ENCODE results near the gene OCLN. TPM values are rescaled to one million over a fixed set of nuclear protein-coding genes. Genes with fewer than 3 reads are reported as not detected.
"Not testable (repeated sequence)": the region's sequence is repeated elsewhere in the genome, so short reads cannot be mapped to it uniquely, and the experiment has no call there.

Gene OCLN
- total and polyA plus RNA-seq, 2 experiments from 2014 or later, result 14.3 to 61.6 TPM

- Mint-ChIP-seq H3K27ac (peak overlapping the region; percentile 37; the same call in 1 of the 2 replicates), H3K4me1 (peaks cover 25% of the 10 kb centered on the region), H3K4me3 (no peak overlapping the region), H3K9me3 (no peaks in the 10 kb centered on the region), H3K36me3 (ENCODE audit: low read depth) (peaks cover 8% of the 10 kb centered on the region), H3K27me3 (ENCODE audit: insufficient read depth, low read depth, poor library complexity) (no peaks in the 10 kb centered on the region)
- Histone ChIP-seq H3K27me3 (ENCODE audit: insufficient read depth) (no peaks in the 10 kb centered on the region), H3K4me2 (no peak overlapping the region), H2AFZ (no peak overlapping the region), H4K20me1 (replicated peaks; ENCODE audit: insufficient read depth) (0 out of 2 replicates have a peak, but pooled peaks cover 5% of the 10 kb centered on the region), H3K27ac (ENCODE audit: low read depth) (0 out of 2 replicates have a peak overlapping the region, but pooled peaks have one; percentile 22), H3F3A (replicated peaks; ENCODE audit: low read depth) (no peaks in the 10 kb centered on the region), H3K4me1 (ENCODE audit: insufficient read depth) (peaks cover 6% of the 10 kb centered on the region), H3K9me2 (ENCODE audit: insufficient read depth) (no peaks in the 10 kb centered on the region), H3K36me3 (ENCODE audit: insufficient read depth) (no peaks in the 10 kb centered on the region), H3K4me3 (no peak overlapping the region), H3K79me2 (replicated peaks; ENCODE audit: insufficient read depth) (peaks cover 3% of the 10 kb centered on the region; the same call in 1 of the 2 replicates)
- ATAC-seq (peak; percentile 20; the same call in 1 of the 3 replicates), DNase-seq (ENCODE audit: low spot score) (no peak)
- TF ChIP-seq CTCF (conservative IDR thresholded peaks at IDR 0.05; ENCODE audit: low read depth in 2 of 2) (no peak), EZH2phosphoT487 (IDR thresholded peaks at IDR 0.05; ENCODE audit: unreplicated experiment) (no peak), POLR2AphosphoS5 (IDR thresholded peaks at IDR 0.05; ENCODE audit: low read depth) (no peak), STAT1 (IDR thresholded peaks at IDR 0.05; ENCODE audit: unreplicated experiment) (no peak), ZNF114 (CRISPR knock-in tag; IDR thresholded peaks at IDR 0.05) (no peak), NANOG (IDR thresholded peaks at IDR 0.05; ENCODE audit: borderline replicate concordance) (no peak), ZNF331 (CRISPR knock-in tag; IDR thresholded peaks at IDR 0.05; ENCODE audit: low read depth) (no peak), JUNB (IDR thresholded peaks at IDR 0.05; ENCODE audit: unreplicated experiment) (no peak)
Observed at GRCh38 chr5:69531406-69531801, 38.8 kb downstream of the OCLN start.

GRCh38 chr5:69537911-69538310 lies 45.3 kb downstream of the OCLN start:
- not testable (repeated sequence) for H3F3A ChIP-seq (replicated peaks; ENCODE audit: low read depth); H3K4me1 Mint-ChIP-seq; H3K4me1 ChIP-seq (ENCODE audit: insufficient read depth); H3K4me3 ChIP-seq; H2AFZ ChIP-seq; H3K4me2 ChIP-seq; H3K36me3 ChIP-seq (ENCODE audit: insufficient read depth); H3K9me2 ChIP-seq (ENCODE audit: insufficient read depth); H3K27me3 ChIP-seq (ENCODE audit: insufficient read depth); H3K36me3 Mint-ChIP-seq (ENCODE audit: low read depth); H4K20me1 ChIP-seq (replicated peaks; ENCODE audit: insufficient read depth); ATAC-seq; DNase-seq (ENCODE audit: low spot score); H3K27ac Mint-ChIP-seq; H3K9me3 Mint-ChIP-seq; H3K27ac ChIP-seq (ENCODE audit: low read depth); H3K4me3 Mint-ChIP-seq; H3K79me2 ChIP-seq (replicated peaks; ENCODE audit: insufficient read depth); H3K27me3 Mint-ChIP-seq (ENCODE audit: insufficient read depth, low read depth, poor library complexity)

- H3K4me2 ChIP-seq; H3K4me1 Mint-ChIP-seq; H4K20me1 ChIP-seq (replicated peaks; ENCODE audit: insufficient read depth); H3K4me3 Mint-ChIP-seq; H3K9me3 Mint-ChIP-seq; H3K79me2 ChIP-seq (replicated peaks; ENCODE audit: insufficient read depth); H3K36me3 ChIP-seq (ENCODE audit: insufficient read depth); H3K4me1 ChIP-seq (ENCODE audit: insufficient read depth); H3K27me3 ChIP-seq (ENCODE audit: insufficient read depth); H2AFZ ChIP-seq; H3K4me3 ChIP-seq; ATAC-seq; H3K27ac ChIP-seq (ENCODE audit: low read depth); DNase-seq (ENCODE audit: low spot score); H3F3A ChIP-seq (replicated peaks; ENCODE audit: low read depth); H3K9me2 ChIP-seq (ENCODE audit: insufficient read depth); H3K27me3 Mint-ChIP-seq (ENCODE audit: insufficient read depth, low read depth, poor library complexity); H3K36me3 Mint-ChIP-seq (ENCODE audit: low read depth); H3K27ac Mint-ChIP-seq: not testable (repeated sequence)
Observed at GRCh38 chr5:69538735-69539134, 46.1 kb downstream of the OCLN start.

DNA sequence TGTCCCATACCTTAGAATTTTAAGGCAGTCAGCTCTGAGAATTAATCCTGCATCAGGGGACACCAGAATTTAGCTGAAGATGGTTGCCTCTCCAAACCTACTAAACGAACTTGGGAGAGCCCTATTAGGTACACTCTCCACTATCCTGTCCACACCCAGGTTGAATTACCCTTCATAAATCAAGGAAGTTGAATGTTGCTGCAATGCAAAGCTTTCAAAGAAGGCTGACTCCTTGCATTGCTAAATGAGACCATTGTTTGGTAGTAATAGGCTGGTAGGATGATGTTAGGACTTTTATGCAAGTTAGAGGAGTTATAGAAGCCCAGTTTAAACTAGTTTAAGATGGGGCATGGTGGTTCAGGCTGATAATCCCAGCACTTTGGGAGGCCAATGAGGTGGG lies 48.8 kb downstream of the OCLN start:
- H3F3A ChIP-seq (replicated peaks; ENCODE audit: low read depth); H3K9me2 ChIP-seq (ENCODE audit: insufficient read depth): not testable (repeated sequence)

DNA sequence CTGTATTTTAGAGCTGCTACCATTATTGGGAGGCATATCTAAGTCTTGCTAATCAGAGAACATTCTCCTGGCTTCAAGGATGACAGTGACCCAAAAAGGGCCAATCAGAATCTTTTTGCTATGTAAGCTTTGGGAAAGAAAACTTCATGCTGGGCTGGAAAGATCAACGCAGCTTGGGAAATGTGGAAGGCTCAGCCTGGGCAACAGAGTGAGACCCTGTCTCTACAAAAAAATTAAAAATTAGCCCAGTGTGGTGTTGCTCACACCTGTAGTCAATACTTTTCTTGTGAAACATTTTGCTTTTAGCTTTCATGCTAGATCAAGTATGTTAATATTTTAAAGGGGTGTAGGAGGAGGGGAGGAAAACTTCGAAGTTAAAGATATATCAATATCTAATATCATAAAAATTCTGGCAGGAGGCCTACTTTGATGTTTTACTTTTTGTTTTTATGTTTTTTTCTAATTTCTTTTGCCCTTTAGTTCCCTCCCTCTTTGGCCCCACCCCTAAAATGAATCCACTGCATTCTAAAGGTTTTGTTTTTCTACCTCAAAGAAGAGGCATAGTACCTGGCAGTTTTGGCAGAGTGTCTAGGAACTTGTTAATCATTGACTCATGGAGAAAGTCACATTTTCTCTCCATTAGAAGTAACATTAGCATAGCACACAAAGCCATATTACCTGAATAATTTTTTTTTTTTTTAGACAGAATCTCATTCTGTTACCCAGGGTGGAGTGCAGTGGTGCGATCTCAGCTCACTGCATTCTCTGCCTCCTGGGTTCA lies 50.4 kb downstream of the OCLN start:
- not testable (repeated sequence) for H3K27me3 ChIP-seq (ENCODE audit: insufficient read depth); H3F3A ChIP-seq (replicated peaks; ENCODE audit: low read depth); H3K27ac Mint-ChIP-seq; H3K27me3 Mint-ChIP-seq (ENCODE audit: insufficient read depth, low read depth, poor library complexity); H3K4me3 Mint-ChIP-seq; H3K36me3 Mint-ChIP-seq (ENCODE audit: low read depth); H3K9me3 Mint-ChIP-seq; H3K36me3 ChIP-seq (ENCODE audit: insufficient read depth); H3K27ac ChIP-seq (ENCODE audit: low read depth); DNase-seq (ENCODE audit: low spot score); H2AFZ ChIP-seq; H4K20me1 ChIP-seq (replicated peaks; ENCODE audit: insufficient read depth); H3K9me2 ChIP-seq (ENCODE audit: insufficient read depth); H3K4me1 ChIP-seq (ENCODE audit: insufficient read depth); H3K4me2 ChIP-seq; ATAC-seq; H3K4me3 ChIP-seq; H3K79me2 ChIP-seq (replicated peaks; ENCODE audit: insufficient read depth); H3K4me1 Mint-ChIP-seq

More for the DNA sequence above, 48.8 kb downstream of the OCLN start:
- H2AFZ ChIP-seq; H3K36me3 ChIP-seq (ENCODE audit: insufficient read depth); H3K79me2 ChIP-seq (replicated peaks; ENCODE audit: insufficient read depth); H3K9me3 Mint-ChIP-seq; H3K27me3 Mint-ChIP-seq (ENCODE audit: insufficient read depth, low read depth, poor library complexity); H3K4me3 ChIP-seq; H3K4me2 ChIP-seq; H3K27ac ChIP-seq (ENCODE audit: low read depth); H3K27ac Mint-ChIP-seq; H3K4me1 ChIP-seq (ENCODE audit: insufficient read depth); H3K4me1 Mint-ChIP-seq; H3K36me3 Mint-ChIP-seq (ENCODE audit: low read depth); ATAC-seq; H3K4me3 Mint-ChIP-seq; DNase-seq (ENCODE audit: low spot score); H3K27me3 ChIP-seq (ENCODE audit: insufficient read depth); H4K20me1 ChIP-seq (replicated peaks; ENCODE audit: insufficient read depth): not testable (repeated sequence)

Measured in GM23338 (cell line).